Measurements from ENCODE around the gene IFNAR1. TPM values are rescaled to one million over a fixed set of nuclear protein-coding genes. Genes with fewer than 3 reads are reported as not detected.
A peak's percentile ranks its signal among the peaks of the same experiment; 100 is the strongest.

The IFNAR1 gene
- total and polyA plus RNA-seq, 9 of the 15 experiments (the other 6 are each of a cell fraction or from before 2014, with no cell fraction given): 8.6 to 31.8 (median 14.8) TPM

DNA sequence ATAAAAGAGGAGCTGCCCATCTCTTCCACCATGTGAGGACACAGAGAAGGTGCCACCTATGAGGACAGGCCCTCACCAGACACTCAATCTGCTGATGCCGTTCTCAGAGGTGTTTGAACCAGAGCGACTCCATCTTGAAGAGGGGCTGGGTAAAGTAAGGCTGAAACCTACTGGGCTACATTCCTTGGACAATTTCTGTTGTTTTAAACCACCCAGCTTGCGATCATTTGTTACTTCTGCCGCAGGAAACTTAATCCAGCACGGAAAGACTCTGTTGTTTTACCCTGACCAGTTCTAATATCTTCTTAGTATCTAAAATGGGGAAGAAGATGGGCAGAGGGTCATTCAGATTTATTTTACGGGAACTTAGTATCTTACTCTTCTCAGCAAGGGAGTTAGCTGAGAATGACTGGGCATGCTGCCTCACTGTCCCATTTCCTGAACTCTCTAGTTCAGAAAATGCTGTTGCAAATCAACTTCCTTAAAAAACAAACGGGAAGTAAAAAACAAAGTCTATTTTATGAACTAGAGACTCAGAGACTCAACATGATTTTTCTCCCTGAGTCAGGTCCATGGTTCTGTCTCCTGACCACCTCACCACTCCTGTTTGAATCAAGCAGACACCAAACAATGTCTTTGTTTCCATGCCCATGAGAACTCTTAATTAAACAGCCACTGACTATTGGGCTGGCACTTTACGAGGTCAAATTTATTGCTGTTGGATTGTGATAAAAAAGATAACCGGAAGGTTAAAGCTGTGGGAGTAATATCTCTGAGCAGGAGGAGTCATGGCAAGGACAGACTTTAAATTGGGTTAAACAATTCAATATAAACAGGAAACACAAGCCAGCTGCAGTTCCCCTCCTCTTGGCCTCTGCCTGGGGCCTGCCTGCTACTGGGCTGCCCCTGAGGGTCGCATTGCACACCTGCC, 23.8 kb upstream of the IFNAR1 start (continued):
- TF ChIP-seq, protein P1, sequence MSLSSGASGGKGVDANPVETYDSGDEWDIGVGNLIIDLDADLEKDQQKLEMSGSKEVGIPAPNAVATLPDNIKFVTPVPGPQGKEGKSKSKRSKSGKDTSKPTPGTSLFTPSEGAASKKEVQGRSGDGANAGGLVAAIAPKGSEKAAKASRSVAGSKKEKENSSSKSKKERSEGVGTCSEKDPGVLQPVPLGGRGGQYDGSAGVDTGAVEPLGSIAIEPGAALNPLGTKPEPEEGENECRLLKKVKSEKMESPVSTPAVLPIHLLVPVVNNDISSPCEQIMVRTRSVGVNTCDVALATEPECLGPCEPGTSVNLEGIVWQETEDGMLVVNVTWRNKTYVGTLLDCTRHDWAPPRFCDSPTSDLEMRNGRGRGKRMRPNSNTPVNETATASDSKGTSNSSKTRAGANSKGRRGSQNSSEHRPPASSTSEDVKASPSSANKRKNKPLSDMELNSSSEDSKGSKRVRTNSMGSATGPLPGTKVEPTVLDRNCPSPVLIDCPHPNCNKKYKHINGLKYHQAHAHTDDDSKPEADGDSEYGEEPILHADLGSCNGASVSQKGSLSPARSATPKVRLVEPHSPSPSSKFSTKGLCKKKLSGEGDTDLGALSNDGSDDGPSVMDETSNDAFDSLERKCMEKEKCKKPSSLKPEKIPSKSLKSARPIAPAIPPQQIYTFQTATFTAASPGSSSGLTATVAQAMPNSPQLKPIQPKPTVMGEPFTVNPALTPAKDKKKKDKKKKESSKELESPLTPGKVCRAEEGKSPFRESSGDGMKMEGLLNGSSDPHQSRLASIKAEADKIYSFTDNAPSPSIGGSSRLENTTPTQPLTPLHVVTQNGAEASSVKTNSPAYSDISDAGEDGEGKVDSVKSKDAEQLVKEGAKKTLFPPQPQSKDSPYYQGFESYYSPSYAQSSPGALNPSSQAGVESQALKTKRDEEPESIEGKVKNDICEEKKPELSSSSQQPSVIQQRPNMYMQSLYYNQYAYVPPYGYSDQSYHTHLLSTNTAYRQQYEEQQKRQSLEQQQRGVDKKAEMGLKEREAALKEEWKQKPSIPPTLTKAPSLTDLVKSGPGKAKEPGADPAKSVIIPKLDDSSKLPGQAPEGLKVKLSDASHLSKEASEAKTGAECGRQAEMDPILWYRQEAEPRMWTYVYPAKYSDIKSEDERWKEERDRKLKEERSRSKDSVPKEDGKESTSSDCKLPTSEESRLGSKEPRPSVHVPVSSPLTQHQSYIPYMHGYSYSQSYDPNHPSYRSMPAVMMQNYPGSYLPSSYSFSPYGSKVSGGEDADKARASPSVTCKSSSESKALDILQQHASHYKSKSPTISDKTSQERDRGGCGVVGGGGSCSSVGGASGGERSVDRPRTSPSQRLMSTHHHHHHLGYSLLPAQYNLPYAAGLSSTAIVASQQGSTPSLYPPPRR (CRISPR knock-in tag; IDR thresholded peaks at IDR 0.05; ENCODE audit: borderline replicate concordance): no peak
- TF ChIP-seq, protein P2, sequence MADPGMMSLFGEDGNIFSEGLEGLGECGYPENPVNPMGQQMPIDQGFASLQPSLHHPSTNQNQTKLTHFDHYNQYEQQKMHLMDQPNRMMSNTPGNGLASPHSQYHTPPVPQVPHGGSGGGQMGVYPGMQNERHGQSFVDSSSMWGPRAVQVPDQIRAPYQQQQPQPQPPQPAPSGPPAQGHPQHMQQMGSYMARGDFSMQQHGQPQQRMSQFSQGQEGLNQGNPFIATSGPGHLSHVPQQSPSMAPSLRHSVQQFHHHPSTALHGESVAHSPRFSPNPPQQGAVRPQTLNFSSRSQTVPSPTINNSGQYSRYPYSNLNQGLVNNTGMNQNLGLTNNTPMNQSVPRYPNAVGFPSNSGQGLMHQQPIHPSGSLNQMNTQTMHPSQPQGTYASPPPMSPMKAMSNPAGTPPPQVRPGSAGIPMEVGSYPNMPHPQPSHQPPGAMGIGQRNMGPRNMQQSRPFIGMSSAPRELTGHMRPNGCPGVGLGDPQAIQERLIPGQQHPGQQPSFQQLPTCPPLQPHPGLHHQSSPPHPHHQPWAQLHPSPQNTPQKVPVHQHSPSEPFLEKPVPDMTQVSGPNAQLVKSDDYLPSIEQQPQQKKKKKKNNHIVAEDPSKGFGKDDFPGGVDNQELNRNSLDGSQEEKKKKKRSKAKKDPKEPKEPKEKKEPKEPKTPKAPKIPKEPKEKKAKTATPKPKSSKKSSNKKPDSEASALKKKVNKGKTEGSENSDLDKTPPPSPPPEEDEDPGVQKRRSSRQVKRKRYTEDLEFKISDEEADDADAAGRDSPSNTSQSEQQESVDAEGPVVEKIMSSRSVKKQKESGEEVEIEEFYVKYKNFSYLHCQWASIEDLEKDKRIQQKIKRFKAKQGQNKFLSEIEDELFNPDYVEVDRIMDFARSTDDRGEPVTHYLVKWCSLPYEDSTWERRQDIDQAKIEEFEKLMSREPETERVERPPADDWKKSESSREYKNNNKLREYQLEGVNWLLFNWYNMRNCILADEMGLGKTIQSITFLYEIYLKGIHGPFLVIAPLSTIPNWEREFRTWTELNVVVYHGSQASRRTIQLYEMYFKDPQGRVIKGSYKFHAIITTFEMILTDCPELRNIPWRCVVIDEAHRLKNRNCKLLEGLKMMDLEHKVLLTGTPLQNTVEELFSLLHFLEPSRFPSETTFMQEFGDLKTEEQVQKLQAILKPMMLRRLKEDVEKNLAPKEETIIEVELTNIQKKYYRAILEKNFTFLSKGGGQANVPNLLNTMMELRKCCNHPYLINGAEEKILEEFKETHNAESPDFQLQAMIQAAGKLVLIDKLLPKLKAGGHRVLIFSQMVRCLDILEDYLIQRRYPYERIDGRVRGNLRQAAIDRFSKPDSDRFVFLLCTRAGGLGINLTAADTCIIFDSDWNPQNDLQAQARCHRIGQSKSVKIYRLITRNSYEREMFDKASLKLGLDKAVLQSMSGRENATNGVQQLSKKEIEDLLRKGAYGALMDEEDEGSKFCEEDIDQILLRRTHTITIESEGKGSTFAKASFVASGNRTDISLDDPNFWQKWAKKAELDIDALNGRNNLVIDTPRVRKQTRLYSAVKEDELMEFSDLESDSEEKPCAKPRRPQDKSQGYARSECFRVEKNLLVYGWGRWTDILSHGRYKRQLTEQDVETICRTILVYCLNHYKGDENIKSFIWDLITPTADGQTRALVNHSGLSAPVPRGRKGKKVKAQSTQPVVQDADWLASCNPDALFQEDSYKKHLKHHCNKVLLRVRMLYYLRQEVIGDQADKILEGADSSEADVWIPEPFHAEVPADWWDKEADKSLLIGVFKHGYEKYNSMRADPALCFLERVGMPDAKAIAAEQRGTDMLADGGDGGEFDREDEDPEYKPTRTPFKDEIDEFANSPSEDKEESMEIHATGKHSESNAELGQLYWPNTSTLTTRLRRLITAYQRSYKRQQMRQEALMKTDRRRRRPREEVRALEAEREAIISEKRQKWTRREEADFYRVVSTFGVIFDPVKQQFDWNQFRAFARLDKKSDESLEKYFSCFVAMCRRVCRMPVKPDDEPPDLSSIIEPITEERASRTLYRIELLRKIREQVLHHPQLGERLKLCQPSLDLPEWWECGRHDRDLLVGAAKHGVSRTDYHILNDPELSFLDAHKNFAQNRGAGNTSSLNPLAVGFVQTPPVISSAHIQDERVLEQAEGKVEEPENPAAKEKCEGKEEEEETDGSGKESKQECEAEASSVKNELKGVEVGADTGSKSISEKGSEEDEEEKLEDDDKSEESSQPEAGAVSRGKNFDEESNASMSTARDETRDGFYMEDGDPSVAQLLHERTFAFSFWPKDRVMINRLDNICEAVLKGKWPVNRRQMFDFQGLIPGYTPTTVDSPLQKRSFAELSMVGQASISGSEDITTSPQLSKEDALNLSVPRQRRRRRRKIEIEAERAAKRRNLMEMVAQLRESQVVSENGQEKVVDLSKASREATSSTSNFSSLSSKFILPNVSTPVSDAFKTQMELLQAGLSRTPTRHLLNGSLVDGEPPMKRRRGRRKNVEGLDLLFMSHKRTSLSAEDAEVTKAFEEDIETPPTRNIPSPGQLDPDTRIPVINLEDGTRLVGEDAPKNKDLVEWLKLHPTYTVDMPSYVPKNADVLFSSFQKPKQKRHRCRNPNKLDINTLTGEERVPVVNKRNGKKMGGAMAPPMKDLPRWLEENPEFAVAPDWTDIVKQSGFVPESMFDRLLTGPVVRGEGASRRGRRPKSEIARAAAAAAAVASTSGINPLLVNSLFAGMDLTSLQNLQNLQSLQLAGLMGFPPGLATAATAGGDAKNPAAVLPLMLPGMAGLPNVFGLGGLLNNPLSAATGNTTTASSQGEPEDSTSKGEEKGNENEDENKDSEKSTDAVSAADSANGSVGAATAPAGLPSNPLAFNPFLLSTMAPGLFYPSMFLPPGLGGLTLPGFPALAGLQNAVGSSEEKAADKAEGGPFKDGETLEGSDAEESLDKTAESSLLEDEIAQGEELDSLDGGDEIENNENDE (IDR thresholded peaks at IDR 0.05; ENCODE audit: low read depth, low read length): no peak
- TF ChIP-seq MECOM (CRISPR knock-in tag; IDR thresholded peaks at IDR 0.05) (peak; percentile 88), PHTF2 (CRISPR knock-in tag; IDR thresholded peaks at IDR 0.05) (0 out of 2 replicates have a peak, but pooled peaks have one; percentile 74), KDM5B (IDR thresholded peaks at IDR 0.05; ENCODE audit: insufficient replicate concordance, low read depth, low read length) (no peak)
- TF ChIP-seq, protein P3, sequence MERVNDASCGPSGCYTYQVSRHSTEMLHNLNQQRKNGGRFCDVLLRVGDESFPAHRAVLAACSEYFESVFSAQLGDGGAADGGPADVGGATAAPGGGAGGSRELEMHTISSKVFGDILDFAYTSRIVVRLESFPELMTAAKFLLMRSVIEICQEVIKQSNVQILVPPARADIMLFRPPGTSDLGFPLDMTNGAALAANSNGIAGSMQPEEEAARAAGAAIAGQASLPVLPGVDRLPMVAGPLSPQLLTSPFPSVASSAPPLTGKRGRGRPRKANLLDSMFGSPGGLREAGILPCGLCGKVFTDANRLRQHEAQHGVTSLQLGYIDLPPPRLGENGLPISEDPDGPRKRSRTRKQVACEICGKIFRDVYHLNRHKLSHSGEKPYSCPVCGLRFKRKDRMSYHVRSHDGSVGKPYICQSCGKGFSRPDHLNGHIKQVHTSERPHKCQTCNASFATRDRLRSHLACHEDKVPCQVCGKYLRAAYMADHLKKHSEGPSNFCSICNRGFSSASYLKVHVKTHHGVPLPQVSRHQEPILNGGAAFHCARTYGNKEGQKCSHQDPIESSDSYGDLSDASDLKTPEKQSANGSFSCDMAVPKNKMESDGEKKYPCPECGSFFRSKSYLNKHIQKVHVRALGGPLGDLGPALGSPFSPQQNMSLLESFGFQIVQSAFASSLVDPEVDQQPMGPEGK (CRISPR knock-in tag; IDR thresholded peaks at IDR 0.05; ENCODE audit: borderline replicate concordance): peak; percentile 91
